K562 (cell line): Measurements from ENCODE around the gene PDGFD.

Source experiments
- BMI1 ChIP-seq: fragments of 150-350 bp; IDR thresholded peaks from 2 replicates; pipeline ENCODE4 v1.6.1; 2014; ENCODE audit warnings: low read length
- CTCF ChIP-seq, 3 experiments: IDR thresholded peaks in 2 of 3; conservative IDR thresholded peaks in 1 of 3; 2 replicates each; pipeline ENCODE4 v1.5.1; 2011 to 2012; ENCODE audit warnings: low read length in 3 of 3, mild to moderate bottlenecking in 3 of 3, control low read depth in 2 of 3, improper control_type of control experiment in 1 of 3, inconsistent platforms in 1 of 3, low read depth in 1 of 3, mixed read lengths in 1 of 3, moderate library complexity in 1 of 3; ENCODE audit not compliant: insufficient read depth in 2 of 3
- EZH2 ChIP-seq: IDR thresholded peaks from 2 replicates; pipeline ENCODE4 v1.6.1; 2012; ENCODE audit warnings: low read depth, mild to moderate bottlenecking, inconsistent platforms, low read length, borderline replicate concordance
- MNT ChIP-seq, 2 experiments: fragments of 450-650 bp; conservative IDR thresholded peaks; 2 replicates each; pipeline ENCODE4 v1.6.1; 2017; ENCODE audit warnings: mild to moderate bottlenecking in 2 of 2, moderate library complexity in 2 of 2
- NCOA6 ChIP-seq: fragments of 450-650 bp; IDR thresholded peaks from 2 replicates; pipeline ENCODE4 v1.6.1; 2017; ENCODE audit warnings: mild to moderate bottlenecking
- POLR2B ChIP-seq: fragments of 450-650 bp; IDR thresholded peaks from 2 replicates; pipeline ENCODE4 v1.6.1; 2018; ENCODE audit warnings: low read depth; ENCODE audit not compliant: partially characterized antibody
- PRMT5 ChIP-seq: sonication (generic); formaldehyde crosslinking; IDR thresholded peaks from 2 replicates; pipeline ENCODE4 v1.5.0; 2020; ENCODE audit warnings: missing genetic modification reagents
- PYGO2 ChIP-seq: fragments of 450-650 bp; IDR thresholded peaks from 2 replicates; pipeline ENCODE4 v1.6.1; 2016; ENCODE audit warnings: mild to moderate bottlenecking, missing genetic modification characterization, moderate library complexity, missing compliant biosample characterization
- THRAP3 ChIP-seq: fragments of 450-650 bp; IDR thresholded peaks from 2 replicates; pipeline ENCODE4 v1.6.1; 2016; ENCODE audit warnings: mild to moderate bottlenecking, inconsistent platforms, borderline replicate concordance
- ZNF407 ChIP-seq: fragments of 450-650 bp; IDR thresholded peaks from 2 replicates; pipeline ENCODE4 v1.6.1; 2016; ENCODE audit warnings: low read depth
- ZNF764 ChIP-seq: fragments of 250-450 bp; sonication (Bioruptor Pico); IDR thresholded peaks from 2 replicates; pipeline ENCODE4 v1.4.0; 2020; ENCODE audit warnings: low read depth, mild to moderate bottlenecking, moderate library complexity

- TF ChIP-seq CTCF (IDR thresholded peaks at IDR 0.05 in 2 of 3, conservative IDR thresholded peaks at IDR 0.05 in 1 of 3; ENCODE audit: insufficient read depth in 2 of 3, low read depth in 1 of 3, low read length in 3 of 3) (no peak), PYGO2 (tag) (no peak), ZNF764 (CRISPR knock-in tag) (no peak), BMI1 (no peak), POLR2B (no peak), MNT (conservative IDR thresholded peaks at IDR 0.05) (no peak), EZH2 (no peak), ZNF407 (no peak), THRAP3 (no peak), PRMT5 (CRISPR knock-in tag) (no peak), NCOA6 (no peak)
Observed at GRCh38 chr11:104134745-104135144, 29.2 kb downstream of the PDGFD start.
